Measurements from ENCODE around the gene STXBP6.

DNA sequence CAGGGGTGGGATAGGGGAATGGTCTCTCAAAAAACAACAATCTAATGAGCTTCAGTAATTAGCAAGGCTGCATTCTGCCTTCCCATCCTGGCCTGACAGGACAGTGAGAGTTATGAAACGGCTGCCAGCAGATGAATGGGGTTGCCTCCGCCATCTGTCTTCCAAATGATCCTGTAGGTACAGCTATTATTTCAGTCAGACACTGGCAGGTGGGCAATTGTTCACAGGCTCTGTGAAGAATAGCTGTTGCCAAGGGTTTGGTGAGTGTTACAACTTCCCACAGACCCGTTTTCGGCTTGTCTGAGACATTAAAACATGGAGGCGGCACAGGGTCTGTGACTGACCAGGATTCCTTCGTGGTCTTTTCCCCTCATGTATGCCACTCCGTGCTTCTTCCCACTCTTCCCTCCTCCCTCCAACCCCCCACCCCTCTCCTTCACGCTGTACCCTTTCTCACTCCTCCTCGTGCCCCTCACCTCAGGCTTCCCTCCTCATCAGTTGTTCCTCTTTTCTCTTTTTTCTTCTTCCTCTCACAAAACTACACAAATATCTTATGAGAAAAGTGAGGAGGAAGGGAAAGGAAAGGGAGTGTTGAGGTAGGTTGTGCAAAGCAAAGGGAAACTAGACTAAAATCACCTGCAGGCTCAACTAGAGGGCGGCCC is 255.2 kb downstream of the STXBP6 start:
- TF ChIP-seq, protein P1, sequence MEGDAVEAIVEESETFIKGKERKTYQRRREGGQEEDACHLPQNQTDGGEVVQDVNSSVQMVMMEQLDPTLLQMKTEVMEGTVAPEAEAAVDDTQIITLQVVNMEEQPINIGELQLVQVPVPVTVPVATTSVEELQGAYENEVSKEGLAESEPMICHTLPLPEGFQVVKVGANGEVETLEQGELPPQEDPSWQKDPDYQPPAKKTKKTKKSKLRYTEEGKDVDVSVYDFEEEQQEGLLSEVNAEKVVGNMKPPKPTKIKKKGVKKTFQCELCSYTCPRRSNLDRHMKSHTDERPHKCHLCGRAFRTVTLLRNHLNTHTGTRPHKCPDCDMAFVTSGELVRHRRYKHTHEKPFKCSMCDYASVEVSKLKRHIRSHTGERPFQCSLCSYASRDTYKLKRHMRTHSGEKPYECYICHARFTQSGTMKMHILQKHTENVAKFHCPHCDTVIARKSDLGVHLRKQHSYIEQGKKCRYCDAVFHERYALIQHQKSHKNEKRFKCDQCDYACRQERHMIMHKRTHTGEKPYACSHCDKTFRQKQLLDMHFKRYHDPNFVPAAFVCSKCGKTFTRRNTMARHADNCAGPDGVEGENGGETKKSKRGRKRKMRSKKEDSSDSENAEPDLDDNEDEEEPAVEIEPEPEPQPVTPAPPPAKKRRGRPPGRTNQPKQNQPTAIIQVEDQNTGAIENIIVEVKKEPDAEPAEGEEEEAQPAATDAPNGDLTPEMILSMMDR (conservative IDR thresholded peaks at IDR 0.05) = no peak
- no peak for TF ChIP-seq ZFX (IDR thresholded peaks at IDR 0.05)

Data from C4-2B (cell line).